Body of pancreas (tissue), 4 donors: Measurements from ENCODE around the gene FOXF1. TPM values are rescaled to one million over a fixed set of nuclear protein-coding genes. Genes with fewer than 3 reads are reported as not detected.

ENCODE experiments used
- ATAC-seq: fragments of 150-250 bp; one replicate; pipeline ENCODE4 v1.9.1; 2016
- DNase-seq, 4 donors: peaks; one replicate each; pipeline ENCODE4 v3.0.0-alpha.2; 2019
- H3K27ac ChIP-seq, 4 donors: fragments of 200-600 bp; sonication (generic); 1 replicate in 3 of 4; 2 replicates in 1 of 4; pipeline versions ENCODE4 v1.5.1 to v1.6.1; 2016 to 2019; ENCODE audit warnings: mild to moderate bottlenecking in 1 of 4, mixed read lengths in 1 of 4, moderate library complexity in 1 of 4
- H3K27me3 ChIP-seq, 2 donors: fragments of 200-600 bp; sonication (generic); one replicate each; pipeline ENCODE4 v1.6.0; 2016; ENCODE audit warnings: mild to moderate bottlenecking in 1 of 2
- H3K36me3 ChIP-seq, 2 donors: fragments of 200-600 bp; sonication (generic); replicated peaks in 1 of 2; 2 replicates each; pipeline ENCODE4 v1.5.1; 2016; ENCODE audit warnings: low read depth in 2 of 2; ENCODE audit not compliant: insufficient read depth in 1 of 2
- H3K4me1 ChIP-seq: fragments of 200-600 bp; sonication (generic); one replicate; pipeline ENCODE4 v1.6.0; 2016
- H3K4me3 ChIP-seq, 2 donors: fragments of 200-600 bp; sonication (generic); 1 replicate in 1 of 2; 2 replicates in 1 of 2; pipeline ENCODE4 v1.5.1; 2016 to 2019
- H3K9me3 ChIP-seq, 3 donors: fragments of 200-600 bp; sonication (generic); 1 replicate in 2 of 3; 2 replicates in 1 of 3; pipeline ENCODE4 v1.5.1; 2016
- POLR2A ChIP-seq, 3 donors: fragments of 450-650 bp; IDR thresholded peaks; one replicate each; pipeline ENCODE4 v1.6.1; 2016; ENCODE audit warnings: antibody characterized with exemption in 3 of 3, mild to moderate bottlenecking in 2 of 3
- WGBS, 2 donors: methylation state at CpG; one replicate each; pipeline ENCODE4 v1.1.5; 2017; 5-methylcytosine and 5-hydroxymethylcytosine counted together
- intact Hi-C: fragments of 100-400 bp; cut with DNase I; formaldehyde crosslinking; loops from one replicate; pipeline ENCODE4 v1.15.1; 2023
- total RNA-seq, 2 donors: library from RNA; depleted of rRNA; stranded (reverse); fragments of >200 nt; gene quantifications; one replicate each; pipeline ENCODE4 v1.1.0, GENCODE V29; 2016
- TF ChIP-seq, protein P1 (sequence below), 7 experiments: fragments of 450-650 bp in 4 of 7; fragments of 200-600 bp in 3 of 7; sonication (generic) in 3 of 7; IDR thresholded peaks; one replicate each; pipeline ENCODE4 v1.5.1; 2016 to 2019; ENCODE audit warnings: antibody characterized with exemption in 7 of 7

Gene FOXF1
- total RNA-seq, 2 donors from 2014 or later: 0.52 to 7.3 TPM

DNA sequence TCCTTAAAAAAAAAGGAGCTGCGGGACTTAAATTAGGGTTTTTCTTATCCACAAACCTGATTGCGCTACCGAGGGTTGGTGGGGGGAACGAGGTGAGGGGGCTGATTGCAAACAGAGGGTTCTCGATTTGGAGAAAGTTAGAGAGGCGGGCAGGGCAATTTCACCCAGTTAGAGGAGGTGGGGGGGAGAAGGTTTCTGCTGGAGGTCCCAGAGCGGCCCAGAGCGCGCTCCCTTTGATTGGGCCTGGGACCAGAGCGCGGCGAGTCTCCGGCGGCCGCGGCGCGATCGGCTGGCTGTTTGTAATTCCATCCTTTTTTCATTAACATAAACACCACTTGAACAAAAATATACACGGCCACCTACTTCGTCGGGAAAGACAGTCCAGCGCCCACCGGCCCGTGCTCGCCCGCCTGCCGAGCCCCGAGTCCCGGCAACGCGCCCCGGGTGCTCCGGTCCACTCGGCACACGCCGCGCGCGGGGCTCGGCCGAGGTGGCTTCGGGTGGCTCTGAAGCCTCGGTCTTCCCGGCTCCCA is 13.3 kb upstream of the FOXF1 start:
- H3K4me1 ChIP-seq: peaks cover 12% of the 10 kb centered on the region
- DNase-seq: no peak
- TF ChIP-seq, protein P1, sequence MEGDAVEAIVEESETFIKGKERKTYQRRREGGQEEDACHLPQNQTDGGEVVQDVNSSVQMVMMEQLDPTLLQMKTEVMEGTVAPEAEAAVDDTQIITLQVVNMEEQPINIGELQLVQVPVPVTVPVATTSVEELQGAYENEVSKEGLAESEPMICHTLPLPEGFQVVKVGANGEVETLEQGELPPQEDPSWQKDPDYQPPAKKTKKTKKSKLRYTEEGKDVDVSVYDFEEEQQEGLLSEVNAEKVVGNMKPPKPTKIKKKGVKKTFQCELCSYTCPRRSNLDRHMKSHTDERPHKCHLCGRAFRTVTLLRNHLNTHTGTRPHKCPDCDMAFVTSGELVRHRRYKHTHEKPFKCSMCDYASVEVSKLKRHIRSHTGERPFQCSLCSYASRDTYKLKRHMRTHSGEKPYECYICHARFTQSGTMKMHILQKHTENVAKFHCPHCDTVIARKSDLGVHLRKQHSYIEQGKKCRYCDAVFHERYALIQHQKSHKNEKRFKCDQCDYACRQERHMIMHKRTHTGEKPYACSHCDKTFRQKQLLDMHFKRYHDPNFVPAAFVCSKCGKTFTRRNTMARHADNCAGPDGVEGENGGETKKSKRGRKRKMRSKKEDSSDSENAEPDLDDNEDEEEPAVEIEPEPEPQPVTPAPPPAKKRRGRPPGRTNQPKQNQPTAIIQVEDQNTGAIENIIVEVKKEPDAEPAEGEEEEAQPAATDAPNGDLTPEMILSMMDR (IDR thresholded peaks at IDR 0.05): no peak
- TF ChIP-seq POLR2A (IDR thresholded peaks at IDR 0.05): no peak
- H3K36me3 ChIP-seq: no peaks in the 10 kb centered on the region
- intact Hi-C loops: no loop called here
- H3K9me3 ChIP-seq: no peaks in the 10 kb centered on the region
- no peak overlapping the region for H3K27ac ChIP-seq
- H3K27me3 ChIP-seq: peaks cover 0 to 32% of the 10 kb centered on the region in 2 donors
- no peak for ATAC-seq
- no peak overlapping the region for H3K4me3 ChIP-seq
- 4 to 6% methylated on average over 20 to 45 of the region's 45 CpGs for WGBS, 2 donors

DNA sequence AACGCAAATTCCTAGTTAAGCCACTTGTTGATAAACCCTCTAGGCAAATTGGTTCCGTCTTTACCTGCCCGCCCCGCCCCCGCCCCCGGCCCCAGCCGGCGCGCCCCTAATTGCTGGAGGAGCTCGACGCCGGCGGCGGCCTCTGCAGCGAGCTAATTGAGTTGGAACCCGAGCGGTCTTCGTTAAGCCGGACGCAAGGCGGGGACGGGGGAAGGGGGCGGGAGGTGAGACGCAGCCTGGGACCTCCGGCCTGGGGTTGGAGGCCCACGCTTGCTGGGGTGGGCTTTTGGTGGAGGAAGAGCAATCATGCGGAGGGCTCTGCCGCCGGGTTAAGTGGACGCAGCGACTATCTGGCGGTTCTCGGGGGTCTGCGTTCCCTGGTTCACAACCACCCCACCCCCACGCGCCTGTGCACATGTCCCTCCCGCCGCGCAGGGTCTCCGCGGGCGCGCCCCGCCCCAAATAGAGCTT is 12.7 kb upstream of the FOXF1 start:
- TF ChIP-seq POLR2A (IDR thresholded peaks at IDR 0.05): no peak
- no peak overlapping the region for H3K27ac ChIP-seq
- H3K27me3 ChIP-seq: peaks cover 0 to 32% of the 10 kb centered on the region in 2 donors
- ATAC-seq (no peak), DNase-seq (no peak)
- WGBS, 2 donors: 0 to 2% methylated on average over 9 to 37 of the region's 44 CpGs
- no peak overlapping the region for H3K4me3 ChIP-seq
- H3K4me1 ChIP-seq: peaks cover 12% of the 10 kb centered on the region
- no peaks in the 10 kb centered on the region for H3K36me3 ChIP-seq
- no peaks in the 10 kb centered on the region for H3K9me3 ChIP-seq
- intact Hi-C loops: no loop called here

DNA sequence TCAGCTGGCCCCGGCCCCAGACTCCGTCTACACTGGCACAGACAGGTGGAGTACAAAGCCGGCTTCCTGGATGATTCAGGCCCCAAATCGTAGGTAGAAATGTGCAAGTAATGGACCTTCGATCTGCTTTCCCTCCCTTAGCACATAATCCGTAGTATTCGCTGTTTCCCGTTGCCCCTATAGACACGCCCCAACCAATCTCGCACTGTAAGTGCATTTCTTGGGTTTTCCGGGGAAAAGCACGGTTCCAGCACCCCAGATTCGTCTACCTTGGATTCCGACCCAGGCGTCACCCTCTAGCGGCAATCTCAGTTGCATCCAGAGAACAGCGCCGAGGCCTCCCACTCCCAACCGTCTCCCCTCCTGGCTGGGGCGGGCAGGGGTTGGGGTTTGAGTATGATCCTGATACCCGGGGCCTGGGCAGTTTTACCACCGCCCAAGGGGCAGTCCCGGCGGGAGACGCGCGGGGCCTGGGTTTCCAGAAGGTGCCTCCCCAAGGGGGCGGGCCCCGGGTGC is 12.1 kb upstream of the FOXF1 start:
- Histone ChIP-seq H3K27ac (no peak overlapping the region), H3K4me1 (peaks cover 12% of the 10 kb centered on the region), H3K36me3 (no peaks in the 10 kb centered on the region), H3K4me3 (no peak overlapping the region), H3K27me3 (peaks cover 0 to 32% of the 10 kb centered on the region in 2 donors), H3K9me3 (no peaks in the 10 kb centered on the region)
- no peak for TF ChIP-seq POLR2A (IDR thresholded peaks at IDR 0.05)
- TF ChIP-seq, protein P1 (IDR thresholded peaks at IDR 0.05): no peak
- WGBS, 2 donors: 2 to 5% methylated on average over 21 to 29 of the region's 29 CpGs
- ATAC-seq: no peak
- intact Hi-C loops: no loop called here
- no peak for DNase-seq

DNA sequence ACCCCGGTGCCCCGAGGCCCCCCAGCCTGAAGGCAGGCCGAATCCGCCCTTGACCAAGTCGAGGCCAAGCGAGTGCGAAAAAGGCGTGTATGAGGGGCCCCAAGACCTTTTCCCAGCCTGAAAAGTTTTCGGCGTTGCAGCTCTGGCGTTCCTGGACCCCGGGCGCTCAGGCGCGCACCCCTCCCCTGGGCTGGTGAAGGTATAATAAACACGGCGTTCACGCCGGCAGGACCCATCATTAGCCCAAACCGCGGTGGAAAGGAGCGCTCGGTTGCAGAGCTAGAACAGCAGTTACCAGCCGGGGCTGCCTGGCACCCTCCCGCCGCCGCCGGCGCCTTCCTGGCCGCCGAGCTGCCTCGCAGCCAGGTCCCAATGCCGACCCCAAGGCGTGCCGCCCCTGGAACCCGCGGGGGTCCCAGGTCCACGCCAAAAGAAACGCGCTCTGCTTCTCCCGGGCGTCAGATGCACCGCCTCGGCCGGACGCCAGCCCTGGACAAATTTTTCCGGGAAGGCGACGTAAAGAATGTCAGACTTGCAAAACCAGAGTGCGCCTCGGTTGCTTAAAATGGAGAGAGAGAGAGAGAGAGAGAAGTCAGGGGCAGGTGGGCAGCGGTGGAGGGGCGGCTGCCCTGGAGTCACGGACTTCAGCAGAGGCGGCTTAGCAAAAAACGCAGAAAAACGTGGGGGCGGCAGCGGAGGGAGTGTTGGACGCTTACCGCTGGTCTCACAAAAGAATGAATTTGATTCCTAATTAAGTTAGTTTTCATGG is 11.5 kb upstream of the FOXF1 start:
- no peaks in the 10 kb centered on the region for H3K36me3 ChIP-seq
- no peak overlapping the region for H3K27ac ChIP-seq
- 3% methylated on average over 43 to 61 of the region's 61 CpGs for WGBS, 2 donors
- H3K27me3 ChIP-seq: peaks cover 0 to 32% of the 10 kb centered on the region in 2 donors
- H3K4me3 ChIP-seq: no peak overlapping the region
- no peak for DNase-seq
- ATAC-seq: no peak
- no peak for TF ChIP-seq POLR2A (IDR thresholded peaks at IDR 0.05)
- TF ChIP-seq, protein P1 (IDR thresholded peaks at IDR 0.05): no peak
- no peaks in the 10 kb centered on the region for H3K9me3 ChIP-seq
- H3K4me1 ChIP-seq: peaks cover 12% of the 10 kb centered on the region
- intact Hi-C loops: no loop called here

DNA sequence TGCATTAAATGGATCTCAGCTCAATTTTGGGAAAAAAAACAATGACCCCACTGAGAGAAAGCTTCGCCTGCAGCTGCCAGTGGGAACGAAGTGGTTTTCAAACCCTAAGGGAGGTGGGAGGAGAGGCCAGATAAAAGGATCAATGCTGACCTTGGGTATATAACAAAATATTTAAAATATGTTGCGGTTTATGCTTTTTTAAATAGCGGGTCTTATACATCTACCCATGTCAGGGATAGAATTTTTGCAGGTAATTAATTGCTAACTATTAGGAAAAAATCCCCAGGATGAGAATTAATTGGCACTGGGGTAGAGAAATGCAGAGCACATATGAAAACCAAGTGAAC is 10.9 kb upstream of the FOXF1 start:
- Histone ChIP-seq H3K4me1 (peaks cover 12% of the 10 kb centered on the region), H3K27ac (no peak overlapping the region), H3K4me3 (no peak overlapping the region), H3K36me3 (no peaks in the 10 kb centered on the region), H3K27me3 (peaks cover 0 to 32% of the 10 kb centered on the region in 2 donors), H3K9me3 (no peaks in the 10 kb centered on the region)
- TF ChIP-seq POLR2A (IDR thresholded peaks at IDR 0.05): no peak
- TF ChIP-seq, protein P1 (IDR thresholded peaks at IDR 0.05): no peak
- intact Hi-C loops: no loop called here
- no peak for DNase-seq
- 13 to 15% methylated on average over 4 of the region's 4 CpGs for WGBS, 2 donors
- no peak for ATAC-seq
